ENCODE measurements around the gene GPR63. TPM values are rescaled to one million over a fixed set of nuclear protein-coding genes. Genes with fewer than 3 reads are reported as not detected.

Gene GPR63
- total RNA-seq: 0.16 and 0.34 TPM in 2 replicates

GRCh38 chr6:96837081-96837971 lies at the start of gene GPR63:
TSS of gene GPR63 (minus strand) at chr6:96837477. CDS start at chr6:96799731, 37,746 bp downstream.

Other genes with a start within 250 kb of the GPR63 start
- gene NDUFAF4, start 60.4 kb upstream of the GPR63 start, total RNA-seq: 4.9 and 6.6 TPM in 2 replicates
- gene KLHL32, start 87.3 kb upstream of the GPR63 start, total RNA-seq: under 0.01 TPM in 1 of 2 replicates, not detected in the other

All from bronchial smooth muscle cell (primary cell).